CD4-positive, alpha-beta T cell treated with Interleukin-17A for 4 hours (primary cell): ENCODE data around the gene CPB1.

Experiments
- DNase-seq: peaks from one replicate; pipeline ENCODE4 v3.0.0-alpha.2; 2020; ENCODE audit warnings: mixed read lengths

The CPB1 gene

DNA sequence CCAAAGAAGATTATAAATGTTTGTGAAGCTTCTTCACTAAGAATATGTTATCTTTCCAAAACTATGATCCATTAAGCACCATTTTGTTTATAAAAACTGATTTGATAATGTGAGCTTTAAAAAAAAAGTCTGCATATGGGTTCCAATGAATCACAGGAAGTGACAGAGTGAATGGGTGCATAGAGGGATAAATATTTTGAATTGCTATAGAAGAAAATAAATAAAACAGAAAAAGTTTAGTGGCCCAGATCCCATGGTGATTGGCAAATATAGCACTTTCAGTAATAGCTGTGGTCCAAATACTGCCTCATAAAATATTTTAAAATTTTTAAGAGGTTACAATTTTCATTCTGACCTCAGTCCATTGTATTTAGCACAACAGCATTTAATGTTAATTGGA, 56.6 kb downstream of the CPB1 start:
- no peak for DNase-seq

DNA sequence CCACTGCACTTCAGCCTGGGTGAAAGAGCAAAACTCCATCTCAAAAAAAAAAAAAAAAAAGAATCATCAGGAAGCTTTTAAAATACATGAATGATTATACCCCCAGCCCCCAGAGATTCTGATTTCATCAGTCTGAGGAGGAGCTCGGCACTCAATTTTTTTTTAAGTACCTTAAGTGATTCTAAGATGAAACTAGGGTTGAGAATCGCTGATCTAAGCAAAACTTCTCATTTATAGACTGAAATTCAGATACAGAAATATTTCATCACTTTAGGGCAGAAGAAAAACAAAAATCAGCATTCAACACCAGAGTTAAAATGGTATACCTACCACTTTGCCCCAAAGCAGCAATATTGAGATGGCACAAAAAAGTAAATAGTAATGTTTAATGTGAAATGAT, 62.2 kb downstream of the CPB1 start:
- DNase-seq = no peak

DNA sequence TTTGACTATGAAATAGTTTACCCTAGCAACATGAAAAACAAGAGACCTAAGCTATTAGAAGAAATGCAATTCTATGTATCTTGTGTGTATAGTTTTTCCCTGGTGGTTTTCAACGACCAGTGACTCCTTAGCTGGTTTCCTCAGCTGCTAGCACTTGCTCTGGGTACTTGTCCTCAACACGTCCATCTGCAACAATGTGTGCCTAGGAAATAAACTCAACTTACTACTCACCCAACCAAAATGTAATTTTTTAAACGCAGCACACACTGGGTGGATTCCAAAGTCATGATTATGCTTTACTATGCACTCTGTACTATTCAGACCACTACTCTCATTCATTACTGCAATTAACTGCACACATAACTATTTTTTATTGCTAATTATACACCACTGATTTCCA, 68.5 kb downstream of the CPB1 start:
- DNase-seq = no peak

DNA sequence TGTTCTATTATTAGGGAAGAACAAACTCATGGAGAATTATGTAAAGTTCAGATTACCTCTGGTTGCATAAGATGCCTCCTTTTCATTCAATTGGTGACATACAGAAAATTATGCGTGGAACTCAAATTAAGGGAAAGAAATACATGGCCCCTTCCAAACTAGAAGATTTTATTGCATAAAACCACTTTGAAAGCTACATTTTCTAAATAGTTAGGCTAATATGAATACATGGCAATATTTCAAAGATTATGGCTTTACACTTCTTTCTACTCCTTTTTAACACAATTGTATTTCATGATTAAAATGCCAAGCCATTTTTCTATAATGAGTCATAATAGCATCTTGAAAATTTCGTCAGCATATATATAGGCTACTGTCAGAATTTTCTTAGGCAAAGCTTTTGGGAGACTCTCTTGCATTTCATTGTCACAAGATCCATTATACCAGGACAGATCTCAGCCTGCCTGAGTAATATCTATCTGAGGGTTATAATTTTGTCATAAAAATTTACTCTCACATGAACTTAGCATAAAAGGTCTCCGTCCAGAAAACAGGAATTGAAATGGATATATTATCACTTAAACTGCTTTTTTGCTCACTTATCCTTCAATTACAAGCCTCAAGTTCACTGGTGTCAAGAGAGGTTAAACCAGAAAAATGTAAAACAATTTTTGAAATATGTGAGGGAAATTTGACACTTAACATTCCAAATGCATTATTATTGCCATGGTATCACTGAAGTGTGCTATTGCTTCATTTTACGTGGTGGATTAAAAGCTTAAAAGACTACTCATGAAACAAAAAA, 74.6 kb downstream of the CPB1 start:
- no peak for DNase-seq

DNA sequence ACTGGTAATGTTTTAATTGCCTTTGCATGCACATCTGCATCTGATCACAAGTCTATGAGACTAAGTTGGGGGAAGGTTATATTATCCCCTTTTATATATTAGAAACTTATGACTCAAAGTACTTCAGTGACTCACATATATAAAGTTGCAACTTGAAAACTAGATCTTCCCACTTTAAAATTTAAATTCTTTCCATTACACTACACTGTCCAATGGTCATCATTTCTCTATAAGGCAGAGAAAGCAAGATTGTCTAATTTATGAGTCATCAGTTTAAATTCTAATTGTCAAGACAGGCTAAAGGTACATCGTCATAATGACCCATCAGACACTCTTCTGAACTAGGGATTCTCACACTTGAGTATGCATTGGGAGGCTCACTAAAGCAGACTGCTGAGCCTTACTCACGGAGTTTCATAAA, 75.4 kb downstream of the CPB1 start:
- DNase-seq = no peak

GRCh38 chr3:148903941-148904340, 76.3 kb downstream of the CPB1 start:
- no peak for DNase-seq

DNA sequence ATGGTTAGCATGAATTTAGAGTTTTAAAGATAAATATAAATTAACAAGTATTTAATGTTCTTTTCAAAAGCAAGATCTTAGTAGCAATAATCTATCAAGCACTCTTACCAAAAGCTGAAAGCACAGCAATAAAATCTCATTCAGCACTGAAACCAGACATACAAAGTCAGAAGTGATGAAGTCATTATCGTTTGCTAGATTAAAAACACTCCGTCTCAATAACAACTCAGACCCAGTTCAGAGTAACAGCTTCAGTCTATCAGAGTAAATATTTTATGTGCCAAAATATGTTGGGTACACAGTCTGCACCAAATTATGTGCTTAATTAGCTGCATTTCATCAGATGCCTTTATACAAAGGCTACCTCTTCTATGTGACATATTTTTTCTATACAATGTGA, 79.1 kb downstream of the CPB1 start:
- DNase-seq = no peak
